ENCODE data around the gene ZNF74.

- TF ChIP-seq CTCF (IDR thresholded peaks at IDR 0.05) (no peak), POLR2A (IDR thresholded peaks at IDR 0.05) (no peak)
Measured at GRCh38 chr22:20433191-20433590, 39.2 kb downstream of the ZNF74 start.
